Smooth muscle cell (in vitro differentiated cells): ENCODE data around the gene LRWD1. TPM values are rescaled to one million over a fixed set of nuclear protein-coding genes. Genes with fewer than 3 reads are reported as not detected.

Experiments
- DNase-seq: peaks from one replicate; lab custom pipeline; 2025; ENCODE audit not compliant: unreplicated experiment; lab: John Stamatoyannopoulos, UW
- H2AFZ ChIP-seq: fragments of 200-600 bp; sonication (generic); 2 replicates; pipeline ENCODE4 v1.6.0; 2016; ENCODE audit warnings: antibody characterized with exemption, low read depth, mild to moderate bottlenecking
- H3F3A ChIP-seq: fragments of 200-600 bp; sonication (generic); 2 replicates; pipeline ENCODE4 v1.6.0; 2017; ENCODE audit warnings: antibody characterized with exemption, low read depth
- H3K27ac ChIP-seq: fragments of 200-600 bp; sonication (generic); 2 replicates; pipeline ENCODE4 v1.5.1; 2016; ENCODE audit warnings: low read depth, mild to moderate bottlenecking
- H3K27me3 ChIP-seq: fragments of 200-600 bp; sonication (generic); 2 replicates; pipeline ENCODE4 v1.6.1; 2016; ENCODE audit warnings: low read depth, mild to moderate bottlenecking
- H3K36me3 ChIP-seq: fragments of 200-600 bp; sonication (generic); 2 replicates; pipeline ENCODE4 v1.5.1; 2016; ENCODE audit warnings: low read depth
- H3K4me1 ChIP-seq: fragments of 200-600 bp; sonication (generic); 2 replicates; pipeline ENCODE4 v1.5.1; 2016; ENCODE audit warnings: low read depth
- H3K4me2 ChIP-seq: fragments of 200-600 bp; sonication (generic); 2 replicates; pipeline ENCODE4 v1.6.0; 2016; ENCODE audit warnings: mild to moderate bottlenecking
- H3K4me3 ChIP-seq: fragments of 200-600 bp; sonication (generic); 2 replicates; pipeline ENCODE4 v1.5.1; 2016; ENCODE audit warnings: mild to moderate bottlenecking
- H3K79me2 ChIP-seq: fragments of 200-600 bp; sonication (generic); 2 replicates; pipeline ENCODE4 v1.6.0; 2016; ENCODE audit warnings: low read depth, mild to moderate bottlenecking
- H3K9ac ChIP-seq: fragments of 200-600 bp; sonication (generic); 2 replicates; pipeline ENCODE4 v1.6.0; 2016; ENCODE audit warnings: low read depth
- H3K9me3 ChIP-seq: fragments of 200-600 bp; sonication (generic); replicated peaks from 2 replicates; pipeline ENCODE4 v1.5.1; 2016; ENCODE audit warnings: low read depth
- H4K20me1 ChIP-seq: fragments of 200-600 bp; sonication (generic); 2 replicates; pipeline ENCODE4 v1.6.0; 2016; ENCODE audit warnings: low read depth
- CTCF ChIP-seq: fragments of 200-600 bp; sonication (generic); IDR thresholded peaks from 2 replicates; pipeline ENCODE4 v1.5.1; 2017; ENCODE audit warnings: borderline replicate concordance, mild to moderate bottlenecking, antibody characterized with exemption; ENCODE audit not compliant: insufficient read depth, poor library complexity, severe bottlenecking
- WGBS: methylation state at CpG from one replicate; pipeline ENCODE4 v1.1.7; 2016; ENCODE audit warnings: low lambda C conversion rate; 5-methylcytosine and 5-hydroxymethylcytosine counted together
- polyA plus RNA-seq: library from polyadenylated mRNA; unstranded; fragments of >200 nt; fragmentation: Nextera tagmentation; extraction: Ambion mirVana; gene quantifications from 2 replicates; pipeline ENCODE4 v1.2.1, GENCODE V29; 2016
- total RNA-seq: library from RNA; depleted of rRNA; stranded (reverse); fragments of >200 nt; gene quantifications from 2 replicates; pipeline ENCODE4 v1.2.3, GENCODE V29; 2014

LRWD1 gene
- total and polyA plus RNA-seq, 2 experiments from 2014 or later = 13.1 to 21.2 TPM

- WGBS = 91% methylated on average over 11 of the region's 11 CpGs
- DNase-seq = no peak
- H4K20me1 ChIP-seq = peaks cover 11% of the 10 kb centered on the region
These were observed 9.2 kb upstream of the LRWD1 start for GRCh38 chr7:102455596-102455995.

GRCh38 chr7:102456327-102456726 lies 8.5 kb upstream of the LRWD1 start:
- peaks cover 11% of the 10 kb centered on the region for H4K20me1 ChIP-seq
- WGBS = 66% methylated on average over 10 of the region's 10 CpGs
- H3K4me2 ChIP-seq = peak overlapping the region; percentile 8
- H3K4me1 ChIP-seq = no peaks in the 10 kb centered on the region
- peak overlapping the region; percentile 52 for H3K27ac ChIP-seq
- H3F3A ChIP-seq = peaks cover 8% of the 10 kb centered on the region
- no peaks in the 10 kb centered on the region for H3K79me2 ChIP-seq
- TF ChIP-seq CTCF = no peak
- no peak for DNase-seq
- H3K9ac ChIP-seq = no peak overlapping the region
- H3K27me3 ChIP-seq = no peaks in the 10 kb centered on the region
- no peaks in the 10 kb centered on the region for H3K9me3 ChIP-seq
- H3K36me3 ChIP-seq = no peaks in the 10 kb centered on the region
- H3K4me3 ChIP-seq = no peak overlapping the region
- H2AFZ ChIP-seq = no peak overlapping the region

More at GRCh38 chr7:102455596-102455995, 9.2 kb upstream of the LRWD1 start:
- H2AFZ ChIP-seq = no peak overlapping the region
- no peaks in the 10 kb centered on the region for H3K9me3 ChIP-seq
- no peak for TF ChIP-seq CTCF
- no peaks in the 10 kb centered on the region for H3K4me1 ChIP-seq
- no peaks in the 10 kb centered on the region for H3K36me3 ChIP-seq
- H3F3A ChIP-seq = peaks cover 8% of the 10 kb centered on the region
- no peak overlapping the region for H3K4me2 ChIP-seq
- H3K4me3 ChIP-seq = no peak overlapping the region
- H3K9ac ChIP-seq = no peak overlapping the region
- H3K27ac ChIP-seq = no peak overlapping the region
- H3K79me2 ChIP-seq = no peaks in the 10 kb centered on the region
- H3K27me3 ChIP-seq = no peaks in the 10 kb centered on the region

GRCh38 chr7:102457352-102457924 lies 7.3 kb upstream of the LRWD1 start:
- Histone ChIP-seq H3K4me3 (no peak overlapping the region), H3K9me3 (no peaks in the 10 kb centered on the region), H3K27me3 (no peaks in the 10 kb centered on the region), H3K4me2 (no peak overlapping the region), H3K79me2 (peaks cover 6% of the 10 kb centered on the region), H3K4me1 (no peaks in the 10 kb centered on the region), H3F3A (peaks cover 8% of the 10 kb centered on the region), H3K36me3 (no peaks in the 10 kb centered on the region), H3K27ac (no peak overlapping the region), H2AFZ (no peak overlapping the region), H3K9ac (no peak overlapping the region), H4K20me1 (peaks cover 11% of the 10 kb centered on the region)
- TF ChIP-seq CTCF = no peak
- no peak for DNase-seq
- 97% methylated on average over 40 of the region's 40 CpGs for WGBS

- H3K79me2 ChIP-seq = peaks cover 24% of the 10 kb centered on the region
- H3K36me3 ChIP-seq = no peaks in the 10 kb centered on the region
- no peak for TF ChIP-seq CTCF
- peaks cover 8% of the 10 kb centered on the region for H3F3A ChIP-seq
- H4K20me1 ChIP-seq = peaks cover 11% of the 10 kb centered on the region
- H2AFZ ChIP-seq = no peak overlapping the region
- no peak for DNase-seq
- H3K9me3 ChIP-seq = no peaks in the 10 kb centered on the region
- WGBS = 98% methylated on average over 23 of the region's 24 CpGs
- H3K4me2 ChIP-seq = no peak overlapping the region
- no peak overlapping the region for H3K4me3 ChIP-seq
- no peaks in the 10 kb centered on the region for H3K27me3 ChIP-seq
- H3K4me1 ChIP-seq = peaks cover 6% of the 10 kb centered on the region
- H3K9ac ChIP-seq = no peak overlapping the region
- no peak overlapping the region for H3K27ac ChIP-seq
These were observed 5.5 kb upstream of the LRWD1 start for GRCh38 chr7:102459221-102459844.
